ENCODE results near the gene MYADML2.
"Not testable (repeated sequence)": the region's sequence is repeated elsewhere in the genome, so short reads cannot be mapped to it uniquely, and the experiment has no call there.

The MYADML2 gene, protein sequence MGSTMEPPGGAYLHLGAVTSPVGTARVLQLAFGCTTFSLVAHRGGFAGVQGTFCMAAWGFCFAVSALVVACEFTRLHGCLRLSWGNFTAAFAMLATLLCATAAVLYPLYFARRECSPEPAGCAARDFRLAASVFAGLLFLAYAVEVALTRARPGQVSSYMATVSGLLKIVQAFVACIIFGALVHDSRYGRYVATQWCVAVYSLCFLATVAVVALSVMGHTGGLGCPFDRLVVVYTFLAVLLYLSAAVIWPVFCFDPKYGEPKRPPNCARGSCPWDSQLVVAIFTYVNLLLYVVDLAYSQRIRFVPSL

DNA sequence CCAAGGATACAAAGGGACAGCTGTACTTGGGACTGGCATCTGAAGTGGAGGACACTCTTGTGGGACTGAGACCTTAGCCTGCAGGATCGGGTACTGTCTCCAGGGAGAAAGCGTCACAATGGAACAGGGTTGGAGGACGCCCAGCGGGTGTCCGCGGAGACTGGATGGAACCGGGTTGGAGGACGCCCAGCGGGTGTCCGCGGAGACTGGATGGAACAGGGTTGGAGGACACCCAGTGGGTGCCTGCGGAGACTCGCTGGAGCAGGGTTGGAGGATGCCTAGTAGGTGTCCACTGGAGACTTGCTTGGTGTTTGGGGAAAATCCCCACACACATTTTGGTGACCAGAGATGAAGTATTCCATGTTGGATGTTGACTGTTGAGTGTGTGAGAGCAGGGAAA lies at the start of gene MYADML2:
Gene MYADML2 (minus strand): TSS at position 45 of the 400 bp plus-strand sequence. CDS start 5,492 bp downstream, outside the sequence.
- no peak for DNase-seq

DNA sequence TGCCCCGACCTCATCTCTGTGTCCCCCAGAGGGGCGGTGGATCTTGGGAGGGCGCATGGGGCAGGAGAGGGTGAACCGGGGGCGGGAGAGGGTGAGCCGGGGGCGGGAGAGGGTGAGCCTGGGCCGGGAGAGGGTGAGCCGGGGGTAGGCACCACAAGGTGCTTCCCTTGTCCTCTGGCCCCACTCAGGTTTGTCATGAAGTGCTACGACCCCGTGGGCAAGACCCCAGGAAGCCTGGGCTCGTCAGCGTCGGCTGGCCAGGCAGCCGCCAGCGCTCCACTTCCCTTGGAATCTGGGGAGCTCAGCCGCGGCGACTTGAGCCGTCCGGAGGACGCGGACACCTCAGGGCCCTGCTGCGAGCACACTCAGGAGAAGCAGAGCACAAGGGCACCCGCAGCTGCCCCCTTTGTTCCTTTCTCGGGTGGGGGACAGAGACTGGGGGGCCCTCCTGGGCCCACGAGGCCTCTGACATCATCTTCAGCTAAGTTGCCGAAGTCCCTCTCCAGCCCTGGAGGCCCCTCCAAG lies 49.3 kb upstream of the MYADML2 start:
- no peak for DNase-seq

- no peak for DNase-seq
These were observed 48.6 kb upstream of the MYADML2 start for GRCh38 chr17:81995463-81996231.

DNA sequence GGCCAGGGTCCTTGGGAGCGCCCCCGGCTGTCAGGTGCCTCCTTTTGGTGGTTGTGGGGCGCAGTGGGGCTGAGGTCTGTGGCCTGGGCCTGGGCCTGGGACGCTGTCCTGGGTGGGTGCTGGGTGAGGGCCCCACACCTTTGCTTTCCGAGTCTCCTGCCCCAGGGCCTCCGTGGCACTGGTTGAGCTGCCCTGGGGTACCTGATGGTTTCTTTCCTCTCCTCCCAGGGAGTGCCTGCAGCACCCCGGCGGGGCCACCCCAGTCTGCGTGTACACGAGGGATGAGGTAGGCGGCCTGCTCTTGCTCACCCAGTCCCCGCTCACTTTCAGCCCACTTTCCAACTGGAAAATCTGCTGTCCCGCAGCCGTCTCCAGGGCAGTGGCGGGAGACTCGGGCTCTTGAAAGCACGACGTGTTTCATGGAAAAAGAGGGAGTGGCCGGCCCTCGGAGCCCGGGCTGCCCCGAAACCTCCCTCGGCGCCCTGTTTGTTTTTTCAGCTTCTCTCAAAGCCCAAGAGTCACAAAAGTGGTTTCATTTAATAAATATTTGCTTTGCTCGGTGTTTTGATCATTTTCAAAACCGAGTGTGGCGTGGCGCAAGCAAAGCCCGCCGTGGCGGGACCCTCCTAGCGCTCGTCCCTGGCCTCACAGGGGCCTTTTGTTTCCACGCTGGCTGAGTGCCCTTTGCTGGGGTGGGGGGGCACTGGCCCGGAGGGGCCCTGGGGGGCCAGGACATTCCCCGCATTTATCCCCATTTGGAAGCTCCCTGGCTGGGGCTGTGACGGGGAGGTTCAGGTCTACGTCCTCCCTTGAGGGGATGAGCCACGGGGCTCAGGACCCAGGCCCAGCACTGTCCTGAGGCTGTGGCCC lies 47.8 kb upstream of the MYADML2 start:
- DNase-seq: no peak

DNA sequence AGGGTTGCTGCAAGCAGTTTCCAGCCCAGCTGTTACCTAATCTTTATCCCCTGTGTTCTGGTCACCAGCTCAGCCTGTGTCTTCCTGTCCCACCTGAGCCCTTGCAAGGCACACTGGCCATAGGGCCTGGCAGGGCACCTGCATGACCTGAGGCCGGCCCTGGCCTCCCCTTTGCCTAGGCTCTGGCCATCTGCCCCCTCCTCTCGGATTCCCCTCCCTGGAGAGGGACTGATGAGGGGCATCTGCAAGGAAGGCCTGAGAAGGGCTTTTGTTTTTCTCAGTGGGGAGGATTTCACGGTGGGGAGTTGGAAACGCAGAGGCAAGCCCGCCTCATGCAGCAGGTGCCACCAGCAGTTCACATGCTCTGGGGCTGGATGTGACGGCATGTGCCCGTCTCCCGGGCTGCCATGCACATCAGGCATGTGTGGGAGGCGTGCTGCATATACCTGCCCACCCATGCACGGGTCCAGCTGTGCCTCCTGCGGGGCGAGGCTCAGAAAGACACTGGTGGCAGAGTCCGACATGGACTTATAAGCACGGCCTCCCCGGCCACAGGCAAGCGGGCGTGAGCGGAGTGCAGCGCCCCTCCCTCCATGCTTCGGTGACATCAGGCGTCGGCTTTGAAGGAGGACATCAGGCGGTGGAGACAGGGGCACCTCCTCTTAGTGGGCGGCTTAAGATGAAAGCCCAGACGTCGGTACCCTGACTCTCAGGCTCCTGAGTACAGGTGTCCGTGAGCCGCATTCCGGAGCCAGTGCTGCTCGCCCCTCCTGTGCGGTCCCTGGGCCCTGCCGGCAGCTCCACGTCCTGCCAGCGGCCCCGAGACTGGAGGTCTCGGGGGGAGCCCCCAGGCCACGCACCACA lies 46.9 kb upstream of the MYADML2 start:
- no peak for DNase-seq

DNA sequence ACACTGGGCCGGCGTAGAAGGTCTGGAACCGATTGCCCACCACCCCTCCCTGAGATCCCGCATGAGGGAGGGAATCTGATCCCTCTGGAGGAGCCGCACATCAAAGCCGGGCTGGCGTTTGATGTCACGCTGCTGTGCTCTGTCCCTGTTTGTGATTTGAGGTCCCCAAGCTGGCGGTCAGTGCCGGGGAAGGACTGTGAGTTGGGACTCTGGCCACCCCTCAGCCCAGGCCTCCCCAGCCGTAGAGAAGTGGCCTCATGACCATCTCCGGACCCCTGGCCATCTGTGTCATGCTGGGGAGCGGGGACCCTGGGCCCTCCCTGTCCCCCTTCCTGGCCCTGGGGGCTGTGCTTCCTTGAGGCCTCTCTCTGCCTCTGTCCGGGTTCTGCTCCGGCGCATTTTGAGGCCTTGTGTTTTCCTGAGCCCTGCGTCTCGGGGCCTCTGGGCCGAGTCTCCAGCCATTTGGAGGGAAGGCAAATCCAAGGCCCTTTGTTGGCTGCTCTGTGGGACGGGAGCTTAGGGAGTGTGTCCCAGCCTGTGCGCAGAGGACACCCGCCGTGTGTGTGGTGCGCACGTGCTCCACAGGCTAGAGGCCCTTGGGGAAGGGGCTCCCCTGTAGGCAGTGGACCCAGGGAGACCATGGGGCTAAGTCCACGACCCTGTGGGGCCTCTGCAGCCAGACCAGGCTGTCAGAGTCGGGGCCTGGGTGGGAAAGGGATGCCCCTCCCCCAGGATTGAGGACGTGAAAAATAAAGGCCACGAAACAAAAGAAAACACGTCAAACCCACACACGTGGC lies 45.5 kb upstream of the MYADML2 start:
- DNase-seq: no peak

DNA sequence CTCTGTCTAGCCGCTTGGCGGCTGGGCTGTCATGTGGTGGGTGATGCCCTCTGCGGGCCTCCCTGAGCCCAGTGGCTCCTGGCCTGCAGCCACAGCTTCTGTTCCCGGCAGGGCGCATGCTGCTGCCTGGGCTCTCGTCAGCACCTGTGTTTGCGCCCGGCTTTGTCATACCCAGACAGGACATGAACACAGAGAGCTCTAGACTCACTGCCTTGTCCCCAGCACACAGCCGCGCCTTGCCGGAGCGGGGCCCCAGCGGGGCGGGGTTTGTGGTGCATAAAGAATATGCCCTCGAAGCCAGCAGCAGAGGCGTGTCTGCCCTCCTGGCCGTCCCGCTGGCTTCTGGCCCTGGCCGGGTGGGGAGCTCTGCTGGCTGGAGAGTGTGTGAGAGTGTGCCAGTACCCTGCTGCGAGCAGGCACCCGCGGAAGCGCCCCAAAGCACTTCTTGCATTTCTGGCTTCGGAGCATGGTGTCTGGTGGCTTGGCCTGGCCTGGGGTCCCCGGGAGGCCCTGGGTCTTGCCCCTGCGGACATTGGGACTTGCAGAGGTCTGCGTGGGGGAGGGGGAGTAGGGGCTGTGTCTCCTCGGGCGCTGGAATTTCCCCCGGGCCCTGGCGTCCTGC lies 44.8 kb upstream of the MYADML2 start:
- peak; percentile 21 for DNase-seq

DNA sequence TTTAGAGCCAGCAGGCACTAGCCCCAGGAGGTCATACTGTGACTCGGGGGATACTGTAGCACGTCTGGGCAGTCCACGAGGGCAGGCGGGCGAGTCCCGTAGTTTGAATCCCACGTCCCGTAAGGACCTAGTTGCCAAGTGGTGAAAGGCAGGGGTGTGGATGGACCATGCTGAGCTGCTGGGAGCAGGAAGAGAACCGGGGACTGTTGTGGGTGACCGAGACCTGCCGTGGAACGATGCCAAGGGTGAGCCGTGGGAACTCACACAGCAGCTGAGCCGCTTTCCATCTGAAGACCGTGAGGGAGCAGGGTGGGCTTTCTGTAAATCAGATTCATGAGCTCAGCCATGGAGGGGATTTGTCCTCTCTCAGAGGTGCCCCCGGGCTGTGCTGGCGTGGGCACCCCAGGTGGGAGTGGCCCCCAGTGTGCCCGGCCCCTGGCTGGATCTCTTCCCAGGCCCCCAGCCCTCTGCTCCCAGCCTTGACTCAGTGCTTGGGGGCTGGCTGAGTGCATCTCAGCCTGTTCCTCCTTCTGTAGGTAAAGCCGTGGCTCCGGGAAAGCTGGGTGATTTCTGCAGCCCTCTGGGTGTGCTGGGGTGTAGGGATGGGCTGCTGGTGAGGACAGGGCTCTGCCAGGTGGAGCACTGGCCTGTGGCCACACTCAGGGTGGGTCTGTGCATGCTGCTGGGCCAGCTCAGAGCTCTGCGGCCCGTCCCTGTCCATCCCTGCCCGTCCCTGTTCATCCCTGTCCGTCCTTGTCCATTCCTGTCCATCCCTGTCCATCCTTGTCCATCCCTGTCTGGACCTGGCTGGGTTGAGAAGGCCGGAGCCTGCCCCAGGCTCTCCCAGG lies 44.0 kb upstream of the MYADML2 start:
- DNase-seq: no peak

- DNase-seq: no peak
These were observed 40.2 kb upstream of the MYADML2 start for GRCh38 chr17:81987161-81987770.

DNA sequence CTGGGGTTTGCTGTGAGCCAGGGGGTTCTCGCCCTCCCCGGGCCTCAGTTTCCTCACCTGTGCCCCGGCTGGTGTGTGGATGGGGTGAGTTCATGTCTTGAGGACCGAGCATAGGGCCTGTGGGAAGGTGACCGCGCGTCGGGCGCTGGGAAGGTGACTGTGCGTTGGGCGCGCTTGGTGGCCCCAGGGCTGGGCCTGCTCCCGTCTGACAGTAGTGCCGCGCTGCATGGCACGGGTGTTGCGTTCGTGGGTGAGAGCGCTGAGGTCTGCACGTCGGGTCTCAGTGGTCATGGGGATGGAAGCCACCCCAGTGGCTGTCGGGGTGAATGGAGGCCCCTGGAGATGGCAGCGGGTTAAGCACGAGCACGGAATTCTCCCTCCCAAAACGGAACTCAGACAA lies 39.6 kb upstream of the MYADML2 start:
- no peak for DNase-seq

DNA sequence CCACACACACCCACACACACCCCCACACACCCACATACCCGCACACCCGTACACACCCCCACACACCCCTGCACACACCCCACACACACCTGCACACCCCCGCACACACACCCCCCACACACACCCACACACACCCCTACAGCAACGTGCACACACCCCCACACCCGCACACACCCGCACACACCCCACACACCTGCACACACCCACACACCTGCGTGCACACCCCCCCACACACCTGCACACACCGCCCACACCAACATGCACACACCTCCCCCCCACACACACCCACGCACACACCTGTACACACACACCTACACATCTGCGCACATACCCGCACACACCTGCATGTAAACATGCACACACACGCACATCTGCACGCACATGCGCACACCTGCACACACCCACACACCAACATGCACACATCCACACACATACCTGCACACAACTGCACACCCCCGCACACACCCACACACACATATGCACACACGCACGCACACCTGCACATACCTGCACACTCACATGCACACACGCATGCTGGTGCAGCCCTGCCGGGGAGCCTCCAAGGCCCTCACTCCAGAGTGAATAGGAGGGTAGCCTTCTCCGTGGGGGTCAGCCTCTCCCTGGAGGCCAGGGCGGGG lies 37.9 kb upstream of the MYADML2 start:
- no peak for DNase-seq

- DNase-seq: no peak
These were observed 36.8 kb upstream of the MYADML2 start for GRCh38 chr17:81983639-81984373.

DNA sequence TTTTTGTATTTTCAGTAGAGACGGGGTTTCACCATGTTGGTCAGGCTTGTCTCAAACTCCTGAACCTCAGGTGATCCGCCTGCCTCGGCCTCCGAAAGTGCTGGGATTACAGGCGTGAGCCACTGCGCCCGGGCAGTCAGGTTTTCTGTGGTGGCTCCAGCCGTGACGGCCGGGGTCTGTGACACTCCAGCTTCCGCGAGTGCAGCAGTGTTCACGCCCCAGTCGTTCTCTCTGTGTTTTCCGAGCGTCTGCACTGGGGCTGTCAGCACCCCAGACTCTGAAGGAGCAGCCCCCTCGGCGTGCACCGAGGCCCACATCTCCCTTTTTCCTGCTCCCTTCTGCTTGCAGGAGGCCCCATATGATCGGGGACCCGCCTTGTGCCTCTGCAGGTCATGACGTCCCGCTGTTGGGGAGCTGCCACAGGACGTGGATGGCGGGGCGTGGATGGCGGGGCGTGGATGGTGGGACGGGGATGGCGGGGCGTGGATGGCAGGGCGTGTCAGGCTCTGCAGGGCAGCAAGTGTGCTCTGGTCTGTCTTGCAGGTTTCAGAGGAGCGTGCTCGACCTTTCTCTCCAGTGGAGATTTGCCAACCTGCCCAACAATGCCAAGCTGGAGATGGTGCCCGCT lies 36.1 kb upstream of the MYADML2 start:
- no peak for DNase-seq

DNA sequence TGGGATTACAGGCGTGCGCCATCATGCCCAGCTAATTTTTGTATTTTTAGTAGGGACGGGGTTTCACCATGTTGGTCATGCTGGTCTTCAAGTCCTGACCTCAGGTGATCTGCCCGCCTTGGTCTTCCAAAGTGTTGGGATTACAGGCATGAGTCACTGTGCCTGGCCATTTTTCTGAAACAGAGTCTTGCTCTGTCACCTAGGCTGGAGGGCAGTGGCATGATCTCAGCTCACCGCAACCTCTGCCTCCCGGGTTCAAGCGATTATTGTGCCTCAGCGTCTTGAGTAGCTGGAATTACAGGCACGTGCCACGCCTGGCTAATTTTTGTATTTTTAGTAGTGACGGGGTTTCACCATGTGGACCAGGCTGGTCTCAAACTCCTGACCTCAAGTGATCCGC lies 34.5 kb upstream of the MYADML2 start:
- not testable (repeated sequence) for DNase-seq

DNA sequence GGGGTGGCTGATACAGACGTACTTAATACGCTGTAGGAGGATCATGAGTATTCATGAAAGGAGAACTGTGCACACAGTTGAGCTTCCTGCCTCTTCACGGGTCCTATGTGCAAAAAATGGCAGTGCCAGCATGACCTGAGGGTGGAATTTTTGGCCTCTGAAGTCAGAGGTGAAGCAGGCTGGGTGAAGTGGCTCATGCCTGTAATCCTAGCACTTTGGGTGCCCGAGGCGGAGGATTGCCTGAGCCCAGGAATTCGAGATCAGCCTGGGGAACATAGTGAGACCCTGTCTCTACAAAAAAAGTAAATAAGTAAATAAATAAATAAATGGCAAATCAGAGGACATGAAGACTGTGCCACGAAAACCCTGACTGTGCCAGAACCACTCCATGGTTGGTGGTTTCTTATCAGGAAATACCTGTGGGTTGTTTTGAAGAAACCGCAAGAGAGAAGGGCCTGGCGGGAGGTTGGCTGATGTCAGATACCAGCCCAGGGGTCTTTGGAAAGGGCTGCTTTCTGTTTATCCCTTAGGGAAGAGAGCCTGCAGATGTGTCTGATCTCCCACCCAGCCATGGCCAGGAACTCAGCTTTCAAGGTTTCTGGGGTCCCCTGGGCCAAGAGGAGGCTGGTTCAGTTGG lies 33.8 kb upstream of the MYADML2 start:
- DNase-seq: no peak

GRCh38 chr17:81980122-81980521 lies 33.1 kb upstream of the MYADML2 start:
- no peak for DNase-seq

Data from NCI-H187 treated with DMSO at 0.1 percent for 48 hours (cell line).